HG03432 (cell line): ENCODE measurements around the gene KIRREL3.
"Not testable (repeated sequence)": the region's sequence is repeated elsewhere in the genome, so short reads cannot be mapped to it uniquely, and the experiment has no call there.

Experiments
- ATAC-seq: cut with Tn5 transposase; IDR thresholded peaks from one replicate; pipeline ENCODE4 v1.9.1; 2021; ENCODE audit warnings: mild to moderate bottlenecking, moderate library complexity; ENCODE audit not compliant: unreplicated experiment

The KIRREL3 gene

GRCh38 chr11:126413843-126414405 is 586.6 kb downstream of the KIRREL3 start:
- ATAC-seq, result no peak

GRCh38 chr11:126413426-126413825 is 587.1 kb downstream of the KIRREL3 start:
- no peak for ATAC-seq

GRCh38 chr11:126411971-126412381 is 588.6 kb downstream of the KIRREL3 start:
- ATAC-seq, result no peak

- ATAC-seq, result no peak
Measured at GRCh38 chr11:126410649-126411048, 589.9 kb downstream of the KIRREL3 start.

DNA sequence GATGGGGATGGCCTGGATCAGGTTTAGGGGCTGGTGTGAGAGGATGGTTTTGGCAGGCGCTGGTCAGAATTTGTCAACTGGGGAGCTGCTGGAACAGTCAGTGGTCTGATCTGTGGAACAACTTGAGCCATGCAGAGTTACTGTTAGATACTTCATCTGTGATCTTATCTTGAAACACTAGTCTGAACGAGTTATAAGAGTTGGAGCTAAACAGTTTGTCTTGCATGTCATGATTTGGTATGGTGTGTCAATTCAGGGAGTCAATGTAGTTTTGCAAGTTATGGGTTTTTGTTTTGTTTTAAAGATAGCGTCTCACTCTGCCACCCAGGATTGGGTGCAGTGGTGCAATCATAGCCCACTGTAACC is 591.0 kb downstream of the KIRREL3 start:
- no peak for ATAC-seq

DNA sequence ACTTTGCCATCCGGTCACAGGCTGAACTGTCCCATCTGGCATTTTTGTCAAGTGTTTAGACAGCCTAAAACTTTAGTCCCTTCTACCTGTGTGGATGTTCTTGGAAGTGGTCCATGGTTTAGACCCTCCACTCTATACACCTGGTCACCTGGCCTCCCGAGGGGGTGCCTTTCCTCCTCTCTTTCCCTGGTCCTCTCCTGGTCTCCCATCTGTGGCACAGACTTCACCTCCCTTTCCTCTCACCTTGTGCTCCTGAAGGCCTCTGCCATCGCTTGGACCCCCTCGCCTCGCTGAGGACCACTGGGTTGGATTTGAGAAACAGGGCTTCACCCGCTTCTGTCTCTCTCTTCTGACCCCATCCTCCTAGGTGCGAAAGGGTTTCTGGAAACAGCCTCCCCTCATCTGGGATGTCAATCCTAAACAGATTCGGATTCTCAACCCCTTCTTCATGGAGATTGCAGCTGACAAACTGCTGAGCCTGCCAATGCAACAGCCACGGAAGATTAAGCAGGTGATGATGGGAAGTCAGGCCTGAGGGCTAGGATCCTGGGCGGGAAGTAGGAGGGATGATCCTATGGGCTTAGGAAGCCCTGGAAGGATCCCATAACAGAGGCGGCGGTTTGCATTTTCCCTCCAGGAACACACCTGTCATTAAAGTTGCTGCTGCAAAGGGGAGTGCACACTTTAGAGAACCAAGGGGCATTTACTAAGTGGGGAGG is 591.5 kb downstream of the KIRREL3 start:
- ATAC-seq, result no peak

DNA sequence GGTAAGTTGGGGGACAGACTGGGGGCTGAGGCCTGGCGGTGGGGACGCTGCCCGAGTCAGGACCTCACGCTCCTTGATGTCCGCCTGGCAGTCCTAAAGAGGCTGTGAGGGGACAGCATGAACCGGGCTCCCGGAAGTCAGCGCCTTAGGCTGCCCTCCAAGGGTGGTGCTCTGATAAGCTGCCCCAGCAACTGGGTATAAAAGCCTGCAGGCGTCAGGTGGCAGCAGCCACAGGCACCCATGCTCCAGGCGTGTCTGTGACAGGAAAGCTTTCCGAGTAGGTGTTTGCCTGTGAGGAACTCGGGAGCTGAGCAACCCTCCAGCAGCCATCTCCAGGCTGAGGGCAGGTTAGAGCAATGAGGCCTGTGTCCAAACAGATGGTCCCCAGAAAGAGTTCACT is 592.1 kb downstream of the KIRREL3 start:
- ATAC-seq, result no peak

DNA sequence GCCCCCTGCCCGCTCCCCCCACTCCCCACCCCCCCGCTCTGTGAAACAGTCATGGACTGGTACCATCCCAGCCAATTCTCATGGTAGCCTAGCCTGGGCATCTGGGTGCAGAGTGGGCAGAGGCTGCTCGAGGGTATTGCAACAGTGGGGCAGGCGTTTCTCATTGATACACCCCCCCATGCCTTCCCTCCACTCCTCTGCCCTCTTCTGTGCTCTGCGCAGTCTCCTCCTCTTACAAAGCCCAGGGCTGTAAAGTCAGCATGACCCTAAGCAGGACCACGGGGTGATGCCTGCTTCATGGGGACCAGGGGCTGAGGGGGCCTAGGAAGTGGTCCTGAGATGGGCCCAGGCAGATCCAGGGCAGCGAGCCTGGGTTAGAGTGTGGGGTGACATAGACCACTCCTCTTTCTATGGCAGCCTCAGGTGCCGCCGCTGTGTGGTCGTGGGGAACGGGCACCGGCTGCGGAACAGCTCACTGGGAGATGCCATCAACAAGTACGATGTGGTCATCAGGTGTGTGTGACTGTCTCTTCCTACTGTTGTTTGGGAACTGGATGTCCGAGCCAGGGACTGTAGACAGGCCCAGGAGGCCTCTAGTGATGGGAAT is 592.8 kb downstream of the KIRREL3 start:
- no peak for ATAC-seq

- no peak for ATAC-seq
Measured at GRCh38 chr11:126407101-126407521, 593.5 kb downstream of the KIRREL3 start.

- ATAC-seq, result no peak
Measured at GRCh38 chr11:126406368-126406767, 594.2 kb downstream of the KIRREL3 start.

- ATAC-seq, result no peak
Measured at GRCh38 chr11:126405906-126406305, 594.7 kb downstream of the KIRREL3 start.

GRCh38 chr11:126405374-126405773 is 595.2 kb downstream of the KIRREL3 start:
- ATAC-seq, result no peak

GRCh38 chr11:126404367-126404766 is 596.2 kb downstream of the KIRREL3 start:
- no peak for ATAC-seq

DNA sequence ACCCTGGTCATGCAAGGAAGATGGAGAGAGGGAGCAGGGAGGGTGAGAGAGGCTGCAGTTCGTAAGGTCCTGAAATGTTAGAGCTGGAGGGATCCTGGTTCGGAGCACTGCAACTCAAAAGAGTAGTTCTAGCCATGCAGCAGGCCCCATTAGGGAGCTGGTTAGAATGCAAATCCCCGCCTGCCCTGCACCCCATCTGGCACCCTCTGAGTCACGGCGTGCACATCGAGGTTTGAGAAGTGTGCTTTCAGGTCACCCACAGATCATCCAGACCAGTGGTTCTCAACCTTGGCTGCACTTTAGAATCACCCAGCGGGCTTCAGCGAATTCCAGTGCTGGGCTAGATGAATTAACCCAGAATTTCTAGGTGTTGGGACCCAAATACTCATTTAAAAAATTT is 596.9 kb downstream of the KIRREL3 start:
- peak; percentile 97 for ATAC-seq

DNA sequence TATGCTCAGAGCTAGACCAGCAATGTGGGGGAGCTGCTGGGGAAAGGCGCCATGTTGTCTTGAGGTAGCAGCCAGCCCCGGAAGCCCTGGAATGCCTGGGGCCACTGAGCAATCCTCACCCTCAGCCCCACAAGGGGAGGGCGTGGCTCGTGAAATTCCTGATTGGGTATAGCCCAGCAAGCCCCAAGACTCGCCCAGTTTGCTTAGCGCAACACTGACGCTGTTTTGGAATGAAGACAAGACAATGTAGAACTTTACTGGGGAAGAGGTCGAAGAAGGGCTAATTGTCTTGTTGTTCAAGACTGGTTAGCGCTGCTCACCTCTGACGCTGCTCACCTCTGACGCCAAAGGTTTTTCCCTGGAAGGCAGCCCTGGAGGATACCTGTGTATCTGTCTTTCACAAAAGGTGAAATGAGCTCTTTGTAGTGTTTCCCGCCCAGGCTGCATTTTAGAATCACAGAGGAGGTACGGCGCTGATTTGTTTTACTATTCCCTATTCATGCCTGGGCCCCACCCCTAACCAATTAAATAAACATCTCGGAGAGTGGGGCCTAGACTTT is 597.5 kb downstream of the KIRREL3 start:
- no peak for ATAC-seq

GRCh38 chr11:126400479-126400878 is 600.1 kb downstream of the KIRREL3 start:
- no peak for ATAC-seq

DNA sequence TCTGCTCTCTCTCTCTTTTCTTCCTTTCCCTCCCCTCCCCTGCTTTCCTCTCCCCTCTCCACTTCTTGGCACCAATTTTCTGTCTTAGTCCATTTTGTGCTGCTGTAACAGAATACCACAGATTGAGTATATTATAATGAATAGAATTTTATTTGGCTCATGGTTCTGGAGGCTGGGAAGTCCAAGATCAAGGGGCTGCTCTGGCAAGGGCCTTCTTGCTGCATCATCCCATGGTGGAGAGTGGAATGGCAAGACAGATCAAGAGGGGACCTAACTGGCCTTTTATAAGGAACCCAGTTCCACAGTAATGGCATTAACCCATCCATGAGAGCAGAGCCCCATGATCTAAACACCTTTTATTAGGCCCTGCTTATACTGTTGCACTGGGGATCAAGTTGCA is 600.6 kb downstream of the KIRREL3 start:
- no peak for ATAC-seq

DNA sequence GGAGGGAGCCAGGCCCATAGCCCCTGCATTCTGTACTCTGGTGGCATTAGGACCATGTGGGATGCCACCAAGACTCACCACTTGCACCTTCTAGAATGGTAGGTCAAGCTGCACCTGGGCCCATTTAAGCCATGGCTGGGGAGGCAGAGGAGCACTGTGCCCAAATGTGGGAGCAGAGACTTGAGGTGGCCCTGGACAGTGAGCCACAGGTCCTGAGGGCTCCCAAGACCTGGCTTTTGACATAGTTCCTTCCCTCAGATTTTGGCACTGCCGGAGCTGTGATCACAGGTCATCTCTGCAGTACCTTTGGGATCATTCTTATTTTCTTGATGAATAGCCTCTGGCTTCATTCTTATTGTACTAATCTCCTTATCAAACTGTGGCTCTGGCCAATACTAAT is 601.8 kb downstream of the KIRREL3 start:
- no peak for ATAC-seq

DNA sequence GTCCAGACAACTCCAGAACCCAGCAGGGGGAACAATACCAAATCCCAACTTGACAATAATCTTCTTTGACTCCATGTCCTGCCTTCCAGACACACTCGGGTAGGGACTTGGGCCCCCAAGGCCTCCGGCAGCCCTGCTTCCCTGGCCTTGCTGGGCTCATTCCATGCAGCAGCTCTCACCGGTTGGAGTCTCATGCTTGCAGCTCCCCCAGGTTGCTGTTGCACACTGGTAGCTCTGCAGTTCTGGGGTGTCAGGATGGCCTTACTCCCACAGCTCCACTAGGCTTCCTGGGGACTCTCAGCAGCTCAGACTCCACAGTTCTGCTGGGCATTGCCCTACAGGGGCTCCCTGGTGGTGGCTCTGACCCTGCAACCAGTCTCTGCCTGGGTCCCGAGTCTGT is 602.3 kb downstream of the KIRREL3 start:
- ATAC-seq, result no peak

DNA sequence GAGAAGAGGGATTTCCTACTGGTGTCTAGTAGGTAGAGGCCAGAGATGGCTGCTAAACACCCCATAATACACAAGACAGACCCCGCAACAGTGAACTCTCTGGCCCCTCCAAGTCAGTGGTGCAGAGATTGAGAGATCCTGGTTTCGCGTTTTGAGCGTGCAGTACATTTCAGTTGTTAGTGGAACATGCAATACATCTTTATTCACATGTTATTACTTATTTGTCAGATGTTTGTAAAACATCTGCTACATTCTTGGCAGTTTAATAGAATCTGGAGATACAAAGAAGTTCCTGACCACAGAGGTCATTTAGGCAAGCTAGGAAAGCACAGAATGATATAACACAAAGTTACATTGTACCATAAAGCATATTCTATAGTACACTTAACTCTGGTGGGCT is 603.6 kb downstream of the KIRREL3 start:
- ATAC-seq, result no peak

- ATAC-seq, result not testable (repeated sequence)
Measured at GRCh38 chr11:126396266-126396665, 604.3 kb downstream of the KIRREL3 start.

GRCh38 chr11:126395784-126396183 is 604.8 kb downstream of the KIRREL3 start:
- ATAC-seq, result not testable (repeated sequence)
